ENCODE results near the gene PUM1. TPM values are rescaled to one million over a fixed set of nuclear protein-coding genes. Genes with fewer than 3 reads are reported as not detected.
A peak's percentile ranks its signal among the peaks of the same experiment; 100 is the strongest.

PUM1 gene
- polyA plus RNA-seq, 6 donors from 2014 or later, result 93.0 to 121 (median 109) TPM

DNA sequence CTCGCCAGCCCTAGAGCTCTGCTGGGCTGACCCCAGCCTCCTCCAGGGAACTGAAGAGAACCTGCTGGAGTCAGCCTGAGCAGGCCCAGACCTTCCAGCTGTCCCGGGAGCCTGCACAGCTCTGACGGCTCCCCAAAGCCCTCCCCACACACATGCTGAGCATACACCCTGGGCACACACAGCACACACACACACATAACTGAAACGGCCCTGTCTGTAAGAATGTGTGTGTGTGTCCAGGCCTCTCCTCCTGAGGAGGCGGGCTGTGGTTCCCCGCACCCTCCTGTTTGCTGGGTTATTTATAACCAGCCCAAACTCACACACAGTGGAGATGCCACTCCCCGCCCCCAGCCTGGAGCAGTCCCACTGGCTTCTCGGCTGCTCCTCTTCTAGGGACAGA lies 177.1 kb downstream of the PUM1 start:
- H3K4me1 Mint-ChIP-seq, result peaks cover 9 to 16% (median 10%) of the 10 kb centered on the region in 3 donors
- no peaks in the 10 kb centered on the region for H3K9me3 Mint-ChIP-seq
- no peak overlapping the region for H3K27ac Mint-ChIP-seq
- no peak overlapping the region for H3K4me3 Mint-ChIP-seq
- peaks cover 16 to 75% (median 32%) of the 10 kb centered on the region in 3 donors for H3K27me3 Mint-ChIP-seq
- H3K36me3 Mint-ChIP-seq, result no peaks in the 10 kb centered on the region
- ATAC-seq (ENCODE audit: low read depth in 2 of 2), result no peak
- no peak for DNase-seq

DNA sequence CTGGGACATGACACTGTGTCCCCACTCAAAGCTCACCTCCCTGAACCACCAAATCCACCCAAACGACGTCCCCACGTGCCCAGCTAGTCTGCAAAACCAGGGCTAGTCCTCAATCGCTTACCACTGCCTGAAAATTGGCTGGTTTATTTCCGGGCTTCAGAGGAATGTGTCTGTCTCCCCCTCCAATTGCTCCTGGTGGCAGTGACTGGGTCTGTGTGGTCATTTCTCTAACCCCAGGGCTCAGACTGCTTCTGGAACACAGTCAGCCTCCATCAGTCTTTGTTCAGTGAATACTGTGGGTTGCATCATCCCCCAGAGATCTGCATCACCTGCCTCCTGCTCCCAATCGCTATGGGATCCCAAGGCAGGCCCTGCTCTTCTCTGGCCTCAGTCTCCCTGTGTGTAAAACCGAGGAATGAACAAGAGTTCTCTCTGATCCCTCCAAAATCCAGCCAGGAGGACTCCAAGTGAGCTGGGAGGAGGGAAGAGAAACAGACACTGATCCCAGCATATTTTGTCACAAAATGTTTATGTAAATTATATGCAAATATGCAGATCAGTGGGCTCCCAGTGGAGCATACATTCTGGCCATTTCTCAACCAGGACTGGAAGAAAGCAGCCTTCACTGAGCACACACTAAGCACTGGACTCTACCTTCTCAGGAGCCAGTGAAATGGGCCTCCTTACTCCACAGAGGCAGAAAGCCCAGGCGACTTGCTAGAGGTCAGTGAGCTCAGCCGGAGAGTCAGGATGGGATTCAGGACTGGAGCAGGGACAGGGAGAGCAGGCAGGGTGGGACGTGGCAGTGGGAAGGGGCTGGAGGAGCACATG lies 177.8 kb downstream of the PUM1 start:
- Mint-ChIP-seq H3K4me1 (peaks cover 9 to 16% (median 10%) of the 10 kb centered on the region in 3 donors), H3K4me3 (peak overlapping the region in 1 of 8 donors; percentile 45), H3K9me3 (no peaks in the 10 kb centered on the region), H3K27me3 (peaks cover 21 to 73% (median 35%) of the 10 kb centered on the region in 3 donors), H3K27ac (no peak overlapping the region), H3K36me3 (no peaks in the 10 kb centered on the region)
- DNase-seq (no peak), ATAC-seq (ENCODE audit: low read depth in 2 of 2) (no peak)

DNA sequence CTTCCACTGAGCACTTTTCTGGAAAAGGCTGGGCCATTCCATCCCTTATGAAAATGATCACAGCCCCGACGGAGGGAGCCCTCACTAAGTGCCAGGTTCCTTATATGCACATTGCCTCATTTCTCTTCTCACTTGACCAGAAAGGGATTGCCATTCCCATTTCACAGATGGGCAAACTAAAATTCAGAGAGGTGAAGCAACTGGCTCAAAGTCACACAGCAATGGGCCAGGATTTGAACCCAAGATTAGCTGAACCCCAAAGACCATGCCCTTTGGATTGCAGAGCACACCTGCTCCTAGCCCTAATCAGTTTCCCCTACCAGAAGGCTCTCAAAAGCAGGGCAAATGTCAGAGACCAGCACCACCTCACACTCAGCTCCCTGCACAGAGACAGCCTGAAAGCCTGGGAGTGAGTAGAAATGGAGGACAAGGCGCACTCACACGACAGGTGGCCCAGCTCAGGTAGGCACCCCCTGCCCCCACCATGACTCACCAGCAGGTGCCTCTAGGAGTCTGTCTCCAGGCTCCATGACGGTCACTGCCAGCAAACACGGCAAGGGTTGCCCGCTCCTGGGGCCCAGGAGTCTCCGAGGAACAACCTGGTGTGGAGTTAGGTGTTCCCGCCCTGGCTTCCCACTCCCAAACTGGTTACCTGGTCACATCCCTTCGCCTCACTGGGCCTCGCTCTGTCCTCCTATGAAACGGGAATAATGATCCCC lies 178.6 kb downstream of the PUM1 start:
- Mint-ChIP-seq H3K9me3 (peaks cover 0 to under 1% (median 0%) of the 10 kb centered on the region in 7 donors), H3K27ac (no peak overlapping the region), H3K4me3 (peak overlapping the region in 1 of 8 donors; percentile 45), H3K36me3 (no peaks in the 10 kb centered on the region), H3K27me3 (peaks cover 22 to 74% (median 43%) of the 10 kb centered on the region in 3 donors), H3K4me1 (peaks cover 8 to 14% (median 11%) of the 10 kb centered on the region in 3 donors)
- no peak for ATAC-seq (ENCODE audit: low read depth in 2 of 2)
- no peak for DNase-seq

DNA sequence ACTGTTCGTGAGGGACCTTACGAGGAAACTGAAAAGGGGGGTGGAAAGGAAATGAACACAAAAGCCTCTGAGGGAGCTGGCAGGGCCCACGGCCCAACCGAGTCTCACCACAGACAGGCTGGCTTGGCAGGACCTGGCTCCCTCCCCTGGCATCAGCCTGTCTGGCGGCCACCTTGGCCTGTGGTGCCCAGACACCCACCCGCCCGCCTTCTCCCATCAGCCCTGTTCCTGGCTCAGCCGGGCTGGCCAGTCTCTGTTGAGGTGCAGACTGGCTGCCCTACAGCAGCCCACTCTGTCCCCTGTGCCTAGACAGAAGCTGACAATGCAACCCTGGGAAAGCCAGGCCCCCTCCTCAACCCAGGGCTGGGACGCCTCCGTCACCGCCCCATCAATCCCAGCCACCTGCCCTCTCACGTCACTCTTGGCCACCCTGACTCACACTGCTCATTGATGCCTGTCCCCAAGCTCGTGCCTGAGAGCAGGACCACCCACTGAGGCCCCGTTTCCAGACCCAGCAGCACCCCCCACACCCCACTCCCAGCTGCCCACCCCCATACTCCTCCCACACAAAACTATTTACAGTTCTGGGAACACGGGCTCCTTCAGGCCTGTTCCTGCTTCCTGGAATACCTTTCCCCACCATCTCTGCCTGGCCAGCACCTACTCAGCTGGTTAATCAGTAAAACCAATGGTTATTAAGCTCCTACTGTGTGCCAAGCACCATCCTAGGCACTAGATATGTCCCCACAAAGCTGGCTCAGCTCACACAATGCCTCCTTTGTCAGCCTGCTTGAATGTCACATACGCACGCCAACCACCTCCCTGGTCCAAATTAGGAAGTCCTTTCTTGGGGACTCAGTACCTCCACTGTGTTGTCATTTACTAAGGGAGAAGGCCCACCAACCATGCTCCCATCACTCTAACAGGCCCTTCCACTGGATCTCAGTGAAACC lies 179.7 kb downstream of the PUM1 start:
- H3K4me1 Mint-ChIP-seq, result peaks cover 13 to 19% (median 14%) of the 10 kb centered on the region in 3 donors
- no peak overlapping the region for H3K4me3 Mint-ChIP-seq
- no peak for ATAC-seq (ENCODE audit: low read depth in 2 of 2)
- H3K9me3 Mint-ChIP-seq, result peaks cover 0 to 2% (median 0%) of the 10 kb centered on the region in 7 donors
- DNase-seq, result no peak
- H3K36me3 Mint-ChIP-seq, result no peaks in the 10 kb centered on the region
- peaks cover 27 to 72% (median 52%) of the 10 kb centered on the region in 3 donors for H3K27me3 Mint-ChIP-seq
- H3K27ac Mint-ChIP-seq, result peak overlapping the region in 1 of 6 donors; percentile 3

DNA sequence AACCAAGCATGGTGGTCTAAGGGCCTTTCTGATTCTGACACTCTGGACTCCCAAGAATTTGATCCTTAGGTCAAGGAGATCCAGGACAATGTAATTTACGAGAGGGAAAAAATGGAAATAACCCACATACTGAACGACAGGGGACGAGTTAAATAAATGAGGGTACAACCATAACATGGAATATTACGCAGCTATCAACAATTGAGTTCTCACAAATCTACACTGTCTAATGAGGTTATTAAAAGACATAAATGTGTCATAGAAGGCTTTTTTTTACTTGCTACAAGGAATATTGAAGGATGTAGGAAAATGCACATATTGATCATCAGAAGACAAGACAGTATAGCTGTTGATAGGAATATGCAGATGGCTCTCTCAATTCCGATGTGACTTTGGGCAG lies 180.8 kb downstream of the PUM1 start:
- Mint-ChIP-seq H3K9me3 (peaks cover 0 to 2% (median 0%) of the 10 kb centered on the region in 7 donors), H3K4me1 (peaks cover 18 to 22% (median 21%) of the 10 kb centered on the region in 3 donors), H3K36me3 (no peaks in the 10 kb centered on the region), H3K27me3 (peaks cover 23 to 78% (median 63%) of the 10 kb centered on the region in 3 donors), H3K4me3 (no peak overlapping the region), H3K27ac (no peak overlapping the region)
- DNase-seq, result no peak
- ATAC-seq (ENCODE audit: low read depth in 2 of 2), result no peak

GRCh38 chr1:30883389-30884172 lies 181.9 kb downstream of the PUM1 start:
- ATAC-seq (ENCODE audit: low read depth in 2 of 2), result no peak
- H3K36me3 Mint-ChIP-seq, result no peaks in the 10 kb centered on the region
- peaks cover 0 to 2% (median 0%) of the 10 kb centered on the region in 7 donors for H3K9me3 Mint-ChIP-seq
- no peak for DNase-seq
- H3K4me3 Mint-ChIP-seq, result no peak overlapping the region
- H3K27ac Mint-ChIP-seq, result peak overlapping the region in 1 of 6 donors; percentile 6
- H3K4me1 Mint-ChIP-seq, result peaks cover 18 to 25% (median 22%) of the 10 kb centered on the region in 3 donors
- H3K27me3 Mint-ChIP-seq, result peaks cover 34 to 80% (median 64%) of the 10 kb centered on the region in 3 donors

DNA sequence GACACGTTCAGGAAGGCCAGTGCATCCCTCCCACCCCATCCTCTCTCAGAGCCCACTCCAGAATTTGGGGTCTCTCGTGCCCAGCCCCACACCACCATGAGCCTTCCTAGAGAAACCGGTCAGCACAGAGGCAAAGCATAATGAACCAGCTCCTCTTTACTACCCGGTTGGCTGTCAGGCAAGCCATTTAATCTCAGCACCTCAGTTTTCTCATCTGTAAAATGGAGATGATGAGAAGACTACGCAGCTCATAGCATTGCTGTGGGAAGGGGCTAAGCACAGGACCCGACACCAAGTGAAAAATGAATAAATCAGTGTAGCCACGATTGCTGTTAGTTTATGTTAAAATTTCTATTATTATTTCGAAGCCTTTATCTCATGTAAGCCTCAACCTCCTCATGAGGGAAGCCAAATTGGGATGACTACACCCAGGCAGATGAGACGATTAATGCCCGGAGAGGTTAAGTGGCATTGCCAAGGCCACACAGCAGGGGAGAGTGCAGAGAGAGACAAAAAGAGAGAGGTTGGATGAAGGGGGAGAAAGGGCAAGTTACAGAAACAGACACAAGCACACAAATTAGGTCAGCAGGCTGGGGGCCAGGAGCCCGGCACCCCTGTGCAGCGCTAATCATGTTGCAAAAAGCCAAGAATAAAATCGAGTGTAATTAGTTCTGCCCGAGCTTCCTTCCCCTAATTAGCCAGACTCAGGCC lies 182.7 kb downstream of the PUM1 start:
- H3K27ac Mint-ChIP-seq, result peak overlapping the region in 3 of 6 donors; percentile 51 to 77 (median 60)
- peaks cover 0 to 2% (median 0%) of the 10 kb centered on the region in 7 donors for H3K9me3 Mint-ChIP-seq
- peaks cover 40 to 80% (median 71%) of the 10 kb centered on the region in 3 donors for H3K27me3 Mint-ChIP-seq

More for the DNA sequence above, 182.7 kb downstream of the PUM1 start:
- Mint-ChIP-seq H3K4me3 (no peak overlapping the region), H3K4me1 (peaks cover 18 to 25% (median 22%) of the 10 kb centered on the region in 3 donors), H3K36me3 (no peaks in the 10 kb centered on the region)
- DNase-seq, result no peak
- ATAC-seq (ENCODE audit: low read depth in 2 of 2), result no peak

Other genes starting within 250 kb of the PUM1 start
- under 1 TPM in 1 of 6 donors, not detected in 5; 0.04 TPM for gene SDC3, start 157.0 kb downstream of the PUM1 start, polyA plus RNA-seq (ENCODE audit: low read depth in 6 of 6)
- not detected for gene NKAIN1, start 174.2 kb upstream of the PUM1 start, polyA plus RNA-seq (ENCODE audit: low read depth in 6 of 6)
- gene SNRNP40, start 231.1 kb upstream of the PUM1 start, polyA plus RNA-seq (ENCODE audit: low read depth in 6 of 6), result 10 to 100 TPM; 61.8 to 97.0 (median 90.0) TPM
- gene ZCCHC17, start 231.3 kb upstream of the PUM1 start, polyA plus RNA-seq (ENCODE audit: low read depth in 6 of 6), result 10 to 100 TPM; 44.4 to 70.6 (median 50.6) TPM

Measured in naive B cell (primary cell).